Measurements from ENCODE around the gene SPEG.
A peak's percentile ranks its signal among the peaks of the same experiment; 100 is the strongest.

Gene SPEG

GRCh38 chr2:219429958-219430606 is 4.6 kb upstream of the SPEG start:
- in situ Hi-C loops (cut with HindIII; ENCODE audit: low sequenced_read_pairs): no loop called here
- TF ChIP-seq CTCF (IDR thresholded peaks at IDR 0.05; ENCODE audit: low read depth, low read length, missing control alignments): no peak
- no peak for DNase-seq (ENCODE audit: low read depth)
- H3K4me3 ChIP-seq (ENCODE audit: low read depth, low read length): no peak overlapping the region

GRCh38 chr2:219430633-219431615 is 3.7 kb upstream of the SPEG start:
- in situ Hi-C loops (cut with HindIII; ENCODE audit: low sequenced_read_pairs): no loop called here
- DNase-seq (ENCODE audit: low read depth): no peak
- no peak overlapping the region for H3K4me3 ChIP-seq (ENCODE audit: low read depth, low read length)
- TF ChIP-seq CTCF (IDR thresholded peaks at IDR 0.05; ENCODE audit: low read depth, low read length, missing control alignments): peak; percentile 30

- DNase-seq (ENCODE audit: low read depth): no peak
- H3K4me3 ChIP-seq (ENCODE audit: low read depth, low read length): no peak overlapping the region
- in situ Hi-C loops (cut with HindIII; ENCODE audit: low sequenced_read_pairs): no loop called here
- TF ChIP-seq CTCF (IDR thresholded peaks at IDR 0.05; ENCODE audit: low read depth, low read length, missing control alignments): peak; percentile 51
These were observed 776 bp upstream of the SPEG start for GRCh38 chr2:219433666-219434467.

GRCh38 chr2:219434468-219434717 is 250 bp upstream of the SPEG start:
- DNase-seq (ENCODE audit: low read depth): no peak
- in situ Hi-C loops (cut with HindIII; ENCODE audit: low sequenced_read_pairs): no loop called here
- TF ChIP-seq CTCF (IDR thresholded peaks at IDR 0.05; ENCODE audit: low read depth, low read length, missing control alignments): no peak
- H3K4me3 ChIP-seq (ENCODE audit: low read depth, low read length): no peak overlapping the region

- TF ChIP-seq CTCF (IDR thresholded peaks at IDR 0.05; ENCODE audit: low read depth, low read length, missing control alignments): no peak
- in situ Hi-C loops (cut with HindIII; ENCODE audit: low sequenced_read_pairs): no loop called here
- no peak for DNase-seq (ENCODE audit: low read depth)
- H3K4me3 ChIP-seq (ENCODE audit: low read depth, low read length): no peak overlapping the region
These were observed 1.1 kb downstream of the SPEG start for GRCh38 chr2:219435701-219436100.

- DNase-seq (ENCODE audit: low read depth): no peak
- in situ Hi-C loops (cut with HindIII; ENCODE audit: low sequenced_read_pairs): no loop called here
- no peak overlapping the region for H3K4me3 ChIP-seq (ENCODE audit: low read depth, low read length)
- TF ChIP-seq CTCF (IDR thresholded peaks at IDR 0.05; ENCODE audit: low read depth, low read length, missing control alignments): no peak
These were observed 1.8 kb downstream of the SPEG start for GRCh38 chr2:219436491-219436890.

Data from astrocyte of the cerebellum (primary cell).